ENCODE results near the gene MPRIP.

DNA sequence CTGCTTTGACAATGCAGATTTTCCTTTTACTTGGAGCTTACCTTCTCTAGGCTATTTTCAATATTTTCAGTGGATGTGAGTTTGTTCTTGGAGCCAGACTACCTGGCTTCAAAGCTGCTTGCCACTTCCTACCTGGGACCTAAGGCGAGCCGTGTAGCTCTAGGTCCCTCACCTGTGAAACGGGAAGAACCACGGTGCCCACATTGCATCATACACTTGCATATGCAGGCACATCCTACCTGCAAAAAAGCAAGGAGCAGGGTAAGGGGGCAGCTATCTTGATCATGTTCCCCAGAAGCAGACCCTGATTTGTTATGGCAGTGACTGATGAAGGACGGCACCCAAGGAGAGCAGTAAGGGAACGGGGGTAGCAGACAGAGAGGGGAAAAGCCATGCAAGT, 27.0 kb upstream of the MPRIP start:
- TF ChIP-seq, protein P1, sequence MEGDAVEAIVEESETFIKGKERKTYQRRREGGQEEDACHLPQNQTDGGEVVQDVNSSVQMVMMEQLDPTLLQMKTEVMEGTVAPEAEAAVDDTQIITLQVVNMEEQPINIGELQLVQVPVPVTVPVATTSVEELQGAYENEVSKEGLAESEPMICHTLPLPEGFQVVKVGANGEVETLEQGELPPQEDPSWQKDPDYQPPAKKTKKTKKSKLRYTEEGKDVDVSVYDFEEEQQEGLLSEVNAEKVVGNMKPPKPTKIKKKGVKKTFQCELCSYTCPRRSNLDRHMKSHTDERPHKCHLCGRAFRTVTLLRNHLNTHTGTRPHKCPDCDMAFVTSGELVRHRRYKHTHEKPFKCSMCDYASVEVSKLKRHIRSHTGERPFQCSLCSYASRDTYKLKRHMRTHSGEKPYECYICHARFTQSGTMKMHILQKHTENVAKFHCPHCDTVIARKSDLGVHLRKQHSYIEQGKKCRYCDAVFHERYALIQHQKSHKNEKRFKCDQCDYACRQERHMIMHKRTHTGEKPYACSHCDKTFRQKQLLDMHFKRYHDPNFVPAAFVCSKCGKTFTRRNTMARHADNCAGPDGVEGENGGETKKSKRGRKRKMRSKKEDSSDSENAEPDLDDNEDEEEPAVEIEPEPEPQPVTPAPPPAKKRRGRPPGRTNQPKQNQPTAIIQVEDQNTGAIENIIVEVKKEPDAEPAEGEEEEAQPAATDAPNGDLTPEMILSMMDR (IDR thresholded peaks at IDR 0.05 in 2 of 3, conservative IDR thresholded peaks at IDR 0.05 in 1 of 3; ENCODE audit: borderline replicate concordance in 1 of 3, insufficient read depth in 1 of 3, low read depth in 2 of 3, low read length in 2 of 3): no peak
- TF ChIP-seq JUND (IDR thresholded peaks at IDR 0.05) (no peak), EGR1 (IDR thresholded peaks at IDR 0.05; ENCODE audit: low read depth) (no peak), POLR2A (IDR thresholded peaks at IDR 0.05; ENCODE audit: borderline replicate concordance, extremely low read depth, insufficient read depth, insufficient read length) (no peak), TCF7L2 (IDR thresholded peaks at IDR 0.05; ENCODE audit: borderline replicate concordance, extremely low read depth, insufficient read depth, insufficient read length) (no peak), CEBPB (IDR thresholded peaks at IDR 0.05; ENCODE audit: low read depth) (no peak), ZFX (IDR thresholded peaks at IDR 0.05) (no peak), YY1 (IDR thresholded peaks at IDR 0.05; ENCODE audit: extremely low read depth, insufficient replicate concordance, low read depth, low read length) (no peak)
- TF ChIP-seq, protein P2, sequence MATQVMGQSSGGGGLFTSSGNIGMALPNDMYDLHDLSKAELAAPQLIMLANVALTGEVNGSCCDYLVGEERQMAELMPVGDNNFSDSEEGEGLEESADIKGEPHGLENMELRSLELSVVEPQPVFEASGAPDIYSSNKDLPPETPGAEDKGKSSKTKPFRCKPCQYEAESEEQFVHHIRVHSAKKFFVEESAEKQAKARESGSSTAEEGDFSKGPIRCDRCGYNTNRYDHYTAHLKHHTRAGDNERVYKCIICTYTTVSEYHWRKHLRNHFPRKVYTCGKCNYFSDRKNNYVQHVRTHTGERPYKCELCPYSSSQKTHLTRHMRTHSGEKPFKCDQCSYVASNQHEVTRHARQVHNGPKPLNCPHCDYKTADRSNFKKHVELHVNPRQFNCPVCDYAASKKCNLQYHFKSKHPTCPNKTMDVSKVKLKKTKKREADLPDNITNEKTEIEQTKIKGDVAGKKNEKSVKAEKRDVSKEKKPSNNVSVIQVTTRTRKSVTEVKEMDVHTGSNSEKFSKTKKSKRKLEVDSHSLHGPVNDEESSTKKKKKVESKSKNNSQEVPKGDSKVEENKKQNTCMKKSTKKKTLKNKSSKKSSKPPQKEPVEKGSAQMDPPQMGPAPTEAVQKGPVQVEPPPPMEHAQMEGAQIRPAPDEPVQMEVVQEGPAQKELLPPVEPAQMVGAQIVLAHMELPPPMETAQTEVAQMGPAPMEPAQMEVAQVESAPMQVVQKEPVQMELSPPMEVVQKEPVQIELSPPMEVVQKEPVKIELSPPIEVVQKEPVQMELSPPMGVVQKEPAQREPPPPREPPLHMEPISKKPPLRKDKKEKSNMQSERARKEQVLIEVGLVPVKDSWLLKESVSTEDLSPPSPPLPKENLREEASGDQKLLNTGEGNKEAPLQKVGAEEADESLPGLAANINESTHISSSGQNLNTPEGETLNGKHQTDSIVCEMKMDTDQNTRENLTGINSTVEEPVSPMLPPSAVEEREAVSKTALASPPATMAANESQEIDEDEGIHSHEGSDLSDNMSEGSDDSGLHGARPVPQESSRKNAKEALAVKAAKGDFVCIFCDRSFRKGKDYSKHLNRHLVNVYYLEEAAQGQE (IDR thresholded peaks at IDR 0.05; ENCODE audit: low read depth): no peak
